ENCODE data around the gene FNDC4.

DNA sequence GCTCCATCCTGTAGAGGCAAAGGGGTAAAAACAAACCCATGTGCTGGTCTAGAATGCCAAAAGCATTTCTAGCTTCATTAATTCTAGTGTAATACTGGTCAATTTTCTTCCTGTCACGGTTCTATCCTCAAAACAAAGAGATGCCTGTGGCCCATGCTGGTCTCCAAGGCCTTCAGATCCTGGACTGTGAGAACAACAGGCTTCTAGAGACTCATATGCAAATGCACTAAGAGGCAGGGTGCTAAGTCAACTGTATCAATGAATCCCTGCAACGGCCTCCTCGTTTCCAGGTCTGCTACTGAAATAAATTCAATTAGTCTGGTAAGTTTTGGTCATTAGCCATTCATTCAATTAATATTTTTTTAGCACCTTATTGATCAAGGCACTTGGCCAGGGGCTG, 9.5 kb downstream of the FNDC4 start:
- TF ChIP-seq, protein P1, sequence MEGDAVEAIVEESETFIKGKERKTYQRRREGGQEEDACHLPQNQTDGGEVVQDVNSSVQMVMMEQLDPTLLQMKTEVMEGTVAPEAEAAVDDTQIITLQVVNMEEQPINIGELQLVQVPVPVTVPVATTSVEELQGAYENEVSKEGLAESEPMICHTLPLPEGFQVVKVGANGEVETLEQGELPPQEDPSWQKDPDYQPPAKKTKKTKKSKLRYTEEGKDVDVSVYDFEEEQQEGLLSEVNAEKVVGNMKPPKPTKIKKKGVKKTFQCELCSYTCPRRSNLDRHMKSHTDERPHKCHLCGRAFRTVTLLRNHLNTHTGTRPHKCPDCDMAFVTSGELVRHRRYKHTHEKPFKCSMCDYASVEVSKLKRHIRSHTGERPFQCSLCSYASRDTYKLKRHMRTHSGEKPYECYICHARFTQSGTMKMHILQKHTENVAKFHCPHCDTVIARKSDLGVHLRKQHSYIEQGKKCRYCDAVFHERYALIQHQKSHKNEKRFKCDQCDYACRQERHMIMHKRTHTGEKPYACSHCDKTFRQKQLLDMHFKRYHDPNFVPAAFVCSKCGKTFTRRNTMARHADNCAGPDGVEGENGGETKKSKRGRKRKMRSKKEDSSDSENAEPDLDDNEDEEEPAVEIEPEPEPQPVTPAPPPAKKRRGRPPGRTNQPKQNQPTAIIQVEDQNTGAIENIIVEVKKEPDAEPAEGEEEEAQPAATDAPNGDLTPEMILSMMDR (IDR thresholded peaks at IDR 0.05) = no peak
- TF ChIP-seq POLR2A (IDR thresholded peaks at IDR 0.05) = no peak

All from ovary (tissue), 3 donors.